ENCODE results near the gene POR. TPM values are rescaled to one million over a fixed set of nuclear protein-coding genes. Genes with fewer than 3 reads are reported as not detected.
"Not testable (repeated sequence)": the region's sequence is repeated elsewhere in the genome, so short reads cannot be mapped to it uniquely, and the experiment has no call there.

The POR gene
- total and polyA plus RNA-seq, 4 donors, result 40.3 to 86.7 (median 72.1) TPM

GRCh38 chr7:75874180-75874579, 40.8 kb upstream of the POR start:
- not testable (repeated sequence) for H3K27me3 ChIP-seq (ENCODE audit: control insufficient read depth, insufficient read depth, low read length); H3K4me3 ChIP-seq (ENCODE audit: low read depth, low read length); H3K27ac ChIP-seq (ENCODE audit: low read depth, low read length); H3K4me1 ChIP-seq (ENCODE audit: control insufficient read depth, insufficient read depth, low read length); DNase-seq (ENCODE audit: low read depth in 4 of 6, low spot score in 6 of 6); H3K9me3 ChIP-seq (ENCODE audit: control insufficient read depth, insufficient read depth, low read length); H3K36me3 ChIP-seq (ENCODE audit: control insufficient read depth, insufficient read depth, low read length)
- 96% methylated on average over 3 of the region's 3 CpGs for WGBS (ENCODE audit: insufficient coverage)

GRCh38 chr7:75875113-75876080, 39.6 kb upstream of the POR start:
- no peak for DNase-seq (ENCODE audit: low read depth in 4 of 6, low spot score in 6 of 6)
- 92% methylated on average over 21 of the region's 21 CpGs for WGBS (ENCODE audit: insufficient coverage)
- no peaks in the 10 kb centered on the region for H3K4me1 ChIP-seq (ENCODE audit: control insufficient read depth, insufficient read depth, low read length)
- H3K4me3 ChIP-seq (ENCODE audit: low read depth, low read length), result no peak overlapping the region
- no peaks in the 10 kb centered on the region for H3K27me3 ChIP-seq (ENCODE audit: control insufficient read depth, insufficient read depth, low read length)
- H3K36me3 ChIP-seq (ENCODE audit: control insufficient read depth, insufficient read depth, low read length), result no peaks in the 10 kb centered on the region
- H3K9me3 ChIP-seq (ENCODE audit: control insufficient read depth, insufficient read depth, low read length), result no peaks in the 10 kb centered on the region
- no peak overlapping the region for H3K27ac ChIP-seq (ENCODE audit: low read depth, low read length)

- no peak for DNase-seq (ENCODE audit: low read depth in 4 of 6, low spot score in 6 of 6)
- Histone ChIP-seq H3K4me1 (ENCODE audit: control insufficient read depth, insufficient read depth, low read length) (no peaks in the 10 kb centered on the region), H3K9me3 (ENCODE audit: control insufficient read depth, insufficient read depth, low read length) (no peaks in the 10 kb centered on the region), H3K27me3 (ENCODE audit: control insufficient read depth, insufficient read depth, low read length) (no peaks in the 10 kb centered on the region), H3K36me3 (ENCODE audit: control insufficient read depth, insufficient read depth, low read length) (peaks cover 1% of the 10 kb centered on the region), H3K4me3 (ENCODE audit: low read depth, low read length) (no peak overlapping the region), H3K27ac (ENCODE audit: low read depth, low read length) (no peak overlapping the region)
- 71% methylated on average over 7 of the region's 11 CpGs for WGBS (ENCODE audit: insufficient coverage)
Observed at GRCh38 chr7:75876126-75876881, 38.7 kb upstream of the POR start.

- no peaks in the 10 kb centered on the region for H3K27me3 ChIP-seq (ENCODE audit: control insufficient read depth, insufficient read depth, low read length)
- no peaks in the 10 kb centered on the region for H3K9me3 ChIP-seq (ENCODE audit: control insufficient read depth, insufficient read depth, low read length)
- no peak for DNase-seq (ENCODE audit: low read depth in 4 of 6, low spot score in 6 of 6)
- H3K36me3 ChIP-seq (ENCODE audit: control insufficient read depth, insufficient read depth, low read length), result peaks cover 21% of the 10 kb centered on the region
- 34% methylated on average over 2 of the region's 10 CpGs for WGBS (ENCODE audit: insufficient coverage)
- H3K4me3 ChIP-seq (ENCODE audit: low read depth, low read length), result peak overlapping the region; percentile 36
- H3K4me1 ChIP-seq (ENCODE audit: control insufficient read depth, insufficient read depth, low read length), result no peaks in the 10 kb centered on the region
- peak overlapping the region; percentile 68 for H3K27ac ChIP-seq (ENCODE audit: low read depth, low read length)
Observed at GRCh38 chr7:75878312-75878768, 36.6 kb upstream of the POR start.

- Histone ChIP-seq H3K27ac (ENCODE audit: low read depth, low read length) (peak within 1 kb of the TSS; percentile 79), H3K9me3 (ENCODE audit: control insufficient read depth, insufficient read depth, low read length) (no peaks in the 10 kb centered on the region), H3K4me3 (ENCODE audit: low read depth, low read length) (peak within 1 kb of the TSS; percentile 87), H3K36me3 (ENCODE audit: control insufficient read depth, insufficient read depth, low read length) (peaks cover 25% of the 10 kb centered on the region), H3K4me1 (ENCODE audit: control insufficient read depth, insufficient read depth, low read length) (no peaks in the 10 kb centered on the region), H3K27me3 (ENCODE audit: control insufficient read depth, insufficient read depth, low read length) (no peaks in the 10 kb centered on the region)
- under 1% methylated on average over 55 of the region's 65 CpGs for WGBS (ENCODE audit: insufficient coverage)
- DNase-seq (ENCODE audit: low read depth in 4 of 6, low spot score in 6 of 6), result peak; percentile 70 to 98 (median 92)
Observed at GRCh38 chr7:75878769-75879611, 36.0 kb upstream of the POR start, which contains the start of gene RHBDD2. TSS of gene RHBDD2 (plus strand) at chr7:75879034. CDS start at chr7:75879083, 49 bp downstream.

GRCh38 chr7:75879771-75880184, 35.2 kb upstream of the POR start:
- Histone ChIP-seq H3K4me1 (ENCODE audit: control insufficient read depth, insufficient read depth, low read length) (no peaks in the 10 kb centered on the region), H3K9me3 (ENCODE audit: control insufficient read depth, insufficient read depth, low read length) (no peaks in the 10 kb centered on the region), H3K27ac (ENCODE audit: low read depth, low read length) (no peak overlapping the region), H3K4me3 (ENCODE audit: low read depth, low read length) (peak overlapping the region; percentile 87), H3K27me3 (ENCODE audit: control insufficient read depth, insufficient read depth, low read length) (no peaks in the 10 kb centered on the region), H3K36me3 (ENCODE audit: control insufficient read depth, insufficient read depth, low read length) (peaks cover 33% of the 10 kb centered on the region)
- no CpG with 5 or more reads among the region's 8 CpGs for WGBS (ENCODE audit: insufficient coverage)
- DNase-seq (ENCODE audit: low read depth in 4 of 6, low spot score in 6 of 6), result peak in 2 of 6 donors; percentile 39 to 83

GRCh38 chr7:75880242-75880641, 34.7 kb upstream of the POR start:
- DNase-seq (ENCODE audit: low read depth in 4 of 6, low spot score in 6 of 6), result no peak
- Histone ChIP-seq H3K36me3 (ENCODE audit: control insufficient read depth, insufficient read depth, low read length) (peaks cover 37% of the 10 kb centered on the region), H3K27ac (ENCODE audit: low read depth, low read length) (no peak overlapping the region), H3K4me1 (ENCODE audit: control insufficient read depth, insufficient read depth, low read length) (no peaks in the 10 kb centered on the region), H3K4me3 (ENCODE audit: low read depth, low read length) (peak overlapping the region; percentile 87), H3K9me3 (ENCODE audit: control insufficient read depth, insufficient read depth, low read length) (no peaks in the 10 kb centered on the region), H3K27me3 (ENCODE audit: control insufficient read depth, insufficient read depth, low read length) (no peaks in the 10 kb centered on the region)
- no CpG with 5 or more reads among the region's 4 CpGs for WGBS (ENCODE audit: insufficient coverage)

- H3K27ac ChIP-seq (ENCODE audit: low read depth, low read length), result no peak overlapping the region
- no peaks in the 10 kb centered on the region for H3K27me3 ChIP-seq (ENCODE audit: control insufficient read depth, insufficient read depth, low read length)
- H3K4me1 ChIP-seq (ENCODE audit: control insufficient read depth, insufficient read depth, low read length), result no peaks in the 10 kb centered on the region
- peak in 1 of 6 donors; percentile 24 for DNase-seq (ENCODE audit: low read depth in 4 of 6, low spot score in 6 of 6)
- 65% methylated on average over 21 of the region's 23 CpGs for WGBS (ENCODE audit: insufficient coverage)
- H3K9me3 ChIP-seq (ENCODE audit: control insufficient read depth, insufficient read depth, low read length), result no peaks in the 10 kb centered on the region
- H3K4me3 ChIP-seq (ENCODE audit: low read depth, low read length), result no peak overlapping the region
- H3K36me3 ChIP-seq (ENCODE audit: control insufficient read depth, insufficient read depth, low read length), result peaks cover 48% of the 10 kb centered on the region
Observed at GRCh38 chr7:75881436-75882095, 33.4 kb upstream of the POR start.
